Astrocyte (in vitro differentiated cells and primary cell): ENCODE measurements around the gene NEURL1.

ENCODE experiments used
- EZH2 ChIP-seq: IDR thresholded peaks from 2 replicates; pipeline ENCODE4 v1.6.1; 2012; ENCODE audit warnings: mild to moderate bottlenecking, low read length, inconsistent platforms; ENCODE audit not compliant: insufficient read depth
- TF ChIP-seq, protein P1 (sequence below): IDR thresholded peaks from 2 replicates; pipeline ENCODE4 v1.5.1; 2011; ENCODE audit warnings: low read depth, mild to moderate bottlenecking, inconsistent platforms, low read length, moderate library complexity; ENCODE audit not compliant: insufficient read depth

DNA sequence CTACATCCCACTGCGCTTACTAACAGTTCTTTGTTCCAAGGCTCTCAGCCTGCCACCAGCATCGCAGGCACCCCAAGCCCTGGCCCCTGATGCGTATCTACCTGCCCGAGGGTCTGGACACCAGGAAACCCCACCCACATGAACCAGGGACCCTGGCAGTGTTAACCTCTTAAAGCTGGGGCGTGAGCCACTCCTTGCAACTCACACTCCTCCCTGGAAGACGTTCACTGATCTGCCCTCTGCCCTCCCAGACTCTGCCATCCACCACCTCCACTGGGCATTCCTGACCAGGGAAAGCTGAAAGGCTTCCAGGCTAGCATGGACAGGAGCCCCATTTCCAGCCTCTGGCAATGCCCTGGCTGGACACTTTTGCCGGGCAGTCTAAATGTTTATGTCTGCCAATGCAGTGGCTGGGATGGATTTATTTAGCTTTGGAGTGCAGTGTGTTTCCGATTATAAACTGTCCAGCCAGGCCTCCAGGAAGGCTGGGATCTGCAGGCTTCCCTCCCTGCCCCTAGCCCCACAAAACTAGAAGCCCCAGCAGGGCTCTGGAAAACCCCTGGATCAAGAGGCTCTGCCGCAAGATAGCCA, 117.5 kb downstream of the NEURL1 start:
- TF ChIP-seq, protein P1, sequence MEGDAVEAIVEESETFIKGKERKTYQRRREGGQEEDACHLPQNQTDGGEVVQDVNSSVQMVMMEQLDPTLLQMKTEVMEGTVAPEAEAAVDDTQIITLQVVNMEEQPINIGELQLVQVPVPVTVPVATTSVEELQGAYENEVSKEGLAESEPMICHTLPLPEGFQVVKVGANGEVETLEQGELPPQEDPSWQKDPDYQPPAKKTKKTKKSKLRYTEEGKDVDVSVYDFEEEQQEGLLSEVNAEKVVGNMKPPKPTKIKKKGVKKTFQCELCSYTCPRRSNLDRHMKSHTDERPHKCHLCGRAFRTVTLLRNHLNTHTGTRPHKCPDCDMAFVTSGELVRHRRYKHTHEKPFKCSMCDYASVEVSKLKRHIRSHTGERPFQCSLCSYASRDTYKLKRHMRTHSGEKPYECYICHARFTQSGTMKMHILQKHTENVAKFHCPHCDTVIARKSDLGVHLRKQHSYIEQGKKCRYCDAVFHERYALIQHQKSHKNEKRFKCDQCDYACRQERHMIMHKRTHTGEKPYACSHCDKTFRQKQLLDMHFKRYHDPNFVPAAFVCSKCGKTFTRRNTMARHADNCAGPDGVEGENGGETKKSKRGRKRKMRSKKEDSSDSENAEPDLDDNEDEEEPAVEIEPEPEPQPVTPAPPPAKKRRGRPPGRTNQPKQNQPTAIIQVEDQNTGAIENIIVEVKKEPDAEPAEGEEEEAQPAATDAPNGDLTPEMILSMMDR, result no peak
- no peak for TF ChIP-seq EZH2
